PC-3 (cell line): ENCODE measurements around the gene SLC25A12.

ENCODE experiments used
- EZH2 ChIP-seq: fragments of 300-600 bp; sonication (generic); IDR thresholded peaks from one replicate; pipeline ENCODE4 v1.6.1; 2017; ENCODE audit warnings: antibody characterized with exemption, mild to moderate bottlenecking, low read length; ENCODE audit not compliant: unreplicated experiment
- TF ChIP-seq, protein P1 (sequence below): fragments of 300-600 bp; sonication (generic); conservative IDR thresholded peaks from 2 replicates; pipeline ENCODE4 v1.5.1; 2017; ENCODE audit warnings: antibody characterized with exemption, low read depth, mild to moderate bottlenecking, low read length

DNA sequence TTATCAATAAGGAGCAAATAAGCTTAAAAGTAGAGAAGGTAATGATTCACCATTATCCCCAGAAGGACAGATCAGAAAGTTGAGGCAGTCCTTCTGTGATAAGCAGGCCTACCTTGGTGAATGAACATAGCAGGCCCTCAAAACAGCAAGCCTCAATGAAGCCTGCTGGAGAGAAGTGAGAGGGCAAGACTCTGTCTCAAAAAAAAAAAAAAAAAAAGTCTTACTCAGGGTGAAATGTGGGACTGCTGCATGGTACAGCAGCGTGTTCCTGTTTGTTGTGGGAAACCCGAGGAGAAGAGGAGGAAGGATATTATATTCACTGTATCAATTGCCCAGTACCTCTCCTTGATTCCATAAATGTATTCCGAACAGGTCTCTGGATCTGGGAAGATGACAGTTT is 19.5 kb upstream of the SLC25A12 start:
- TF ChIP-seq, protein P1, sequence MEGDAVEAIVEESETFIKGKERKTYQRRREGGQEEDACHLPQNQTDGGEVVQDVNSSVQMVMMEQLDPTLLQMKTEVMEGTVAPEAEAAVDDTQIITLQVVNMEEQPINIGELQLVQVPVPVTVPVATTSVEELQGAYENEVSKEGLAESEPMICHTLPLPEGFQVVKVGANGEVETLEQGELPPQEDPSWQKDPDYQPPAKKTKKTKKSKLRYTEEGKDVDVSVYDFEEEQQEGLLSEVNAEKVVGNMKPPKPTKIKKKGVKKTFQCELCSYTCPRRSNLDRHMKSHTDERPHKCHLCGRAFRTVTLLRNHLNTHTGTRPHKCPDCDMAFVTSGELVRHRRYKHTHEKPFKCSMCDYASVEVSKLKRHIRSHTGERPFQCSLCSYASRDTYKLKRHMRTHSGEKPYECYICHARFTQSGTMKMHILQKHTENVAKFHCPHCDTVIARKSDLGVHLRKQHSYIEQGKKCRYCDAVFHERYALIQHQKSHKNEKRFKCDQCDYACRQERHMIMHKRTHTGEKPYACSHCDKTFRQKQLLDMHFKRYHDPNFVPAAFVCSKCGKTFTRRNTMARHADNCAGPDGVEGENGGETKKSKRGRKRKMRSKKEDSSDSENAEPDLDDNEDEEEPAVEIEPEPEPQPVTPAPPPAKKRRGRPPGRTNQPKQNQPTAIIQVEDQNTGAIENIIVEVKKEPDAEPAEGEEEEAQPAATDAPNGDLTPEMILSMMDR, result no peak
- TF ChIP-seq EZH2, result no peak
